ENCODE measurements around the gene NRAP. TPM values are rescaled to one million over a fixed set of nuclear protein-coding genes. Genes with fewer than 3 reads are reported as not detected.

The NRAP gene
- total RNA-seq, 1 donor from 2014 or later = 27.1 TPM

- no peaks in the 10 kb centered on the region for H3K9me3 ChIP-seq (ENCODE audit: control insufficient read depth in 3 of 3, low read length in 3 of 3)
- H3K4me3 ChIP-seq (ENCODE audit: low read length in 3 of 3) = no peak overlapping the region
- H3K36me3 ChIP-seq (ENCODE audit: control insufficient read depth in 3 of 3, insufficient read depth in 3 of 3, low read length in 3 of 3) = peaks cover 0 to 9% (median 4%) of the 10 kb centered on the region in 3 donors
- H3K27me3 ChIP-seq (ENCODE audit: control insufficient read depth in 3 of 3, insufficient read depth in 3 of 3, low read length in 3 of 3) = no peaks in the 10 kb centered on the region
- peaks cover 0 to 8% (median 5%) of the 10 kb centered on the region in 3 donors for H3K4me1 ChIP-seq (ENCODE audit: control insufficient read depth in 3 of 3, insufficient read depth in 3 of 3, low read length in 3 of 3)
- H3K27ac ChIP-seq (ENCODE audit: low read depth, low read length) = no peak overlapping the region
- no peak overlapping the region for H3K9ac ChIP-seq (ENCODE audit: low read depth in 1 of 3, low read length in 3 of 3)
Observed at GRCh38 chr10:113705344-113705652, 41.5 kb upstream of the NRAP start.

GRCh38 chr10:113704637-113705343 lies 40.9 kb upstream of the NRAP start:
- no peaks in the 10 kb centered on the region for H3K9me3 ChIP-seq (ENCODE audit: control insufficient read depth in 3 of 3, low read length in 3 of 3)
- H3K27me3 ChIP-seq (ENCODE audit: control insufficient read depth in 3 of 3, insufficient read depth in 3 of 3, low read length in 3 of 3) = no peaks in the 10 kb centered on the region
- H3K27ac ChIP-seq (ENCODE audit: low read depth, low read length) = no peak overlapping the region
- no peak overlapping the region for H3K9ac ChIP-seq (ENCODE audit: low read depth in 1 of 3, low read length in 3 of 3)
- peaks cover 0 to 11% (median 5%) of the 10 kb centered on the region in 3 donors for H3K36me3 ChIP-seq (ENCODE audit: control insufficient read depth in 3 of 3, insufficient read depth in 3 of 3, low read length in 3 of 3)
- H3K4me1 ChIP-seq (ENCODE audit: control insufficient read depth in 3 of 3, insufficient read depth in 3 of 3, low read length in 3 of 3) = peaks cover 0 to 8% (median 5%) of the 10 kb centered on the region in 3 donors
- no peak overlapping the region for H3K4me3 ChIP-seq (ENCODE audit: low read length in 3 of 3)

- no peak overlapping the region for H3K9ac ChIP-seq (ENCODE audit: low read depth in 1 of 3, low read length in 3 of 3)
- H3K4me3 ChIP-seq (ENCODE audit: low read length in 3 of 3) = no peak overlapping the region
- H3K4me1 ChIP-seq (ENCODE audit: control insufficient read depth in 3 of 3, insufficient read depth in 3 of 3, low read length in 3 of 3) = no peaks in the 10 kb centered on the region
- H3K36me3 ChIP-seq (ENCODE audit: control insufficient read depth in 3 of 3, insufficient read depth in 3 of 3, low read length in 3 of 3) = peaks cover 16 to 30% (median 19%) of the 10 kb centered on the region in 3 donors
- H3K27ac ChIP-seq (ENCODE audit: low read depth, low read length) = no peak overlapping the region
- no peaks in the 10 kb centered on the region for H3K27me3 ChIP-seq (ENCODE audit: control insufficient read depth in 3 of 3, insufficient read depth in 3 of 3, low read length in 3 of 3)
- peaks cover 0 to 7% (median 5%) of the 10 kb centered on the region in 3 donors for H3K9me3 ChIP-seq (ENCODE audit: control insufficient read depth in 3 of 3, low read length in 3 of 3)
Observed at GRCh38 chr10:113697595-113697994, 33.8 kb upstream of the NRAP start.

- Histone ChIP-seq H3K36me3 (ENCODE audit: control insufficient read depth in 3 of 3, insufficient read depth in 3 of 3, low read length in 3 of 3) (peaks cover 24 to 38% (median 25%) of the 10 kb centered on the region in 3 donors), H3K27me3 (ENCODE audit: control insufficient read depth in 3 of 3, insufficient read depth in 3 of 3, low read length in 3 of 3) (no peaks in the 10 kb centered on the region), H3K4me1 (ENCODE audit: control insufficient read depth in 3 of 3, insufficient read depth in 3 of 3, low read length in 3 of 3) (no peaks in the 10 kb centered on the region), H3K9me3 (ENCODE audit: control insufficient read depth in 3 of 3, low read length in 3 of 3) (peaks cover 0 to 10% (median 10%) of the 10 kb centered on the region in 3 donors), H3K4me3 (ENCODE audit: low read length in 3 of 3) (no peak overlapping the region), H3K9ac (ENCODE audit: low read depth in 1 of 3, low read length in 3 of 3) (no peak overlapping the region), H3K27ac (ENCODE audit: low read depth, low read length) (no peak overlapping the region)
Observed at GRCh38 chr10:113695691-113696090, 31.9 kb upstream of the NRAP start.

- Histone ChIP-seq H3K27me3 (ENCODE audit: control insufficient read depth in 3 of 3, insufficient read depth in 3 of 3, low read length in 3 of 3) (no peaks in the 10 kb centered on the region), H3K36me3 (ENCODE audit: control insufficient read depth in 3 of 3, insufficient read depth in 3 of 3, low read length in 3 of 3) (peaks cover 16 to 22% (median 22%) of the 10 kb centered on the region in 3 donors), H3K27ac (ENCODE audit: low read depth, low read length) (no peak overlapping the region), H3K9ac (ENCODE audit: low read depth in 1 of 3, low read length in 3 of 3) (no peak overlapping the region), H3K9me3 (ENCODE audit: control insufficient read depth in 3 of 3, low read length in 3 of 3) (peaks cover 0 to 10% (median 10%) of the 10 kb centered on the region in 3 donors), H3K4me1 (ENCODE audit: control insufficient read depth in 3 of 3, insufficient read depth in 3 of 3, low read length in 3 of 3) (no peaks in the 10 kb centered on the region), H3K4me3 (ENCODE audit: low read length in 3 of 3) (no peak overlapping the region)
Observed at GRCh38 chr10:113693348-113693747, 29.5 kb upstream of the NRAP start.

DNA sequence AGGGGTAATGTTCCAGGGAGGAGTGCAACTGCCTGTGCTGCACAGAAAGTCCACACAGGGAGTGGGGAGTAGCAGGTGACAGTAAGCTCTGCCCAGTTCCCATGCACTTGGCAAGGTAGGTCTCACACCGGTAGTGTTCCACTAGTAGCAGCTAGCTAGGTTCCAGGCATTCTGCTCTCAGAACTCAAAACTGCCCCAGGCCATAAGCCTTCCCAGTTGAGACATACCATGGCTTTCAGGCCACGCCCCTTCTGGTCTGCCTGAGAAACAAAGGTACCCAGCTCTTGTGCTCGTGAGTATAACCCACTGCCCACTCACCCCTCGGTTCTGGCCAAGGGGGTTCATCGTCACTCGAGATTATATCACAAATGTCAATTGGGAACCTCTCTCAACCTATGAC lies 28.4 kb upstream of the NRAP start:
- Histone ChIP-seq H3K4me1 (ENCODE audit: control insufficient read depth in 3 of 3, insufficient read depth in 3 of 3, low read length in 3 of 3) (no peaks in the 10 kb centered on the region), H3K9me3 (ENCODE audit: control insufficient read depth in 3 of 3, low read length in 3 of 3) (peaks cover 0 to 10% (median 10%) of the 10 kb centered on the region in 3 donors), H3K27ac (ENCODE audit: low read depth, low read length) (no peak overlapping the region), H3K4me3 (ENCODE audit: low read length in 3 of 3) (no peak overlapping the region), H3K27me3 (ENCODE audit: control insufficient read depth in 3 of 3, insufficient read depth in 3 of 3, low read length in 3 of 3) (no peaks in the 10 kb centered on the region), H3K9ac (ENCODE audit: low read depth in 1 of 3, low read length in 3 of 3) (no peak overlapping the region), H3K36me3 (ENCODE audit: control insufficient read depth in 3 of 3, insufficient read depth in 3 of 3, low read length in 3 of 3) (peaks cover 9 to 12% (median 12%) of the 10 kb centered on the region in 3 donors)

GRCh38 chr10:113691381-113691780 lies 27.5 kb upstream of the NRAP start:
- H3K27ac ChIP-seq (ENCODE audit: low read depth, low read length) = no peak overlapping the region
- no peak overlapping the region for H3K9ac ChIP-seq (ENCODE audit: low read depth in 1 of 3, low read length in 3 of 3)
- no peaks in the 10 kb centered on the region for H3K4me1 ChIP-seq (ENCODE audit: control insufficient read depth in 3 of 3, insufficient read depth in 3 of 3, low read length in 3 of 3)
- no peak overlapping the region for H3K4me3 ChIP-seq (ENCODE audit: low read length in 3 of 3)
- H3K27me3 ChIP-seq (ENCODE audit: control insufficient read depth in 3 of 3, insufficient read depth in 3 of 3, low read length in 3 of 3) = no peaks in the 10 kb centered on the region
- peaks cover 9 to 12% (median 12%) of the 10 kb centered on the region in 3 donors for H3K36me3 ChIP-seq (ENCODE audit: control insufficient read depth in 3 of 3, insufficient read depth in 3 of 3, low read length in 3 of 3)
- peaks cover 3 to 14% (median 10%) of the 10 kb centered on the region in 3 donors for H3K9me3 ChIP-seq (ENCODE audit: control insufficient read depth in 3 of 3, low read length in 3 of 3)

GRCh38 chr10:113690749-113691148 lies 26.9 kb upstream of the NRAP start:
- Histone ChIP-seq H3K4me3 (ENCODE audit: low read length in 3 of 3) (no peak overlapping the region), H3K27ac (ENCODE audit: low read depth, low read length) (no peak overlapping the region), H3K36me3 (ENCODE audit: control insufficient read depth in 3 of 3, insufficient read depth in 3 of 3, low read length in 3 of 3) (peaks cover 9 to 12% (median 12%) of the 10 kb centered on the region in 3 donors), H3K9me3 (ENCODE audit: control insufficient read depth in 3 of 3, low read length in 3 of 3) (peaks cover 3 to 14% (median 10%) of the 10 kb centered on the region in 3 donors), H3K27me3 (ENCODE audit: control insufficient read depth in 3 of 3, insufficient read depth in 3 of 3, low read length in 3 of 3) (no peaks in the 10 kb centered on the region), H3K4me1 (ENCODE audit: control insufficient read depth in 3 of 3, insufficient read depth in 3 of 3, low read length in 3 of 3) (no peaks in the 10 kb centered on the region), H3K9ac (ENCODE audit: low read depth in 1 of 3, low read length in 3 of 3) (no peak overlapping the region)

- Histone ChIP-seq H3K9me3 (ENCODE audit: control insufficient read depth in 3 of 3, low read length in 3 of 3) (peaks cover 3 to 14% (median 10%) of the 10 kb centered on the region in 3 donors), H3K27me3 (ENCODE audit: control insufficient read depth in 3 of 3, insufficient read depth in 3 of 3, low read length in 3 of 3) (no peaks in the 10 kb centered on the region), H3K27ac (ENCODE audit: low read depth, low read length) (no peak overlapping the region), H3K4me3 (ENCODE audit: low read length in 3 of 3) (no peak overlapping the region), H3K36me3 (ENCODE audit: control insufficient read depth in 3 of 3, insufficient read depth in 3 of 3, low read length in 3 of 3) (peaks cover 9 to 12% (median 12%) of the 10 kb centered on the region in 3 donors), H3K4me1 (ENCODE audit: control insufficient read depth in 3 of 3, insufficient read depth in 3 of 3, low read length in 3 of 3) (no peaks in the 10 kb centered on the region), H3K9ac (ENCODE audit: low read depth in 1 of 3, low read length in 3 of 3) (no peak overlapping the region)
Observed at GRCh38 chr10:113689574-113689973, 25.7 kb upstream of the NRAP start.

DNA sequence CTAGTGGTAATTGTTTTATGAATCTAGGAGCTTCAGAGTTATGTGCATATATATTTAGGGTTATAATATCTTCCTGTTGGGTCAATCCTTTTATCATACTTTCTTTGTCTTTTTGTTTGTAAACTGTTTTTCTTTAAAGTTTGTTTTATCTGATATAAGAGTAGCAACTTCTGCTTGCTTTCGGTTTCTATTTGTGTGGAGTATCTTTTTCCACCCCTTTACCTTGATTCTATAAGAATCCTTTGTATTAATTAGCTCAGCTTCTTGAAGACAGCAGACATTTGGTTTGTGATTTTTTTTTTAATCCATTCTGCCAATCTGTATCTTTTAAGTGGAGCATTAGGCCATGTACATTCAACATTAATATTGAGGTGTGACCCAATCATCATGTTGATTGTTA lies 25.2 kb upstream of the NRAP start:
- Histone ChIP-seq H3K4me1 (ENCODE audit: control insufficient read depth in 3 of 3, insufficient read depth in 3 of 3, low read length in 3 of 3) (no peaks in the 10 kb centered on the region), H3K9ac (ENCODE audit: low read depth in 1 of 3, low read length in 3 of 3) (no peak overlapping the region), H3K36me3 (ENCODE audit: control insufficient read depth in 3 of 3, insufficient read depth in 3 of 3, low read length in 3 of 3) (peaks cover 9 to 12% (median 12%) of the 10 kb centered on the region in 3 donors), H3K4me3 (ENCODE audit: low read length in 3 of 3) (no peak overlapping the region), H3K27ac (ENCODE audit: low read depth, low read length) (no peak overlapping the region), H3K9me3 (ENCODE audit: control insufficient read depth in 3 of 3, low read length in 3 of 3) (peaks cover 3 to 14% (median 9%) of the 10 kb centered on the region in 3 donors), H3K27me3 (ENCODE audit: control insufficient read depth in 3 of 3, insufficient read depth in 3 of 3, low read length in 3 of 3) (no peaks in the 10 kb centered on the region)
